Measurements from ENCODE around the gene GABARAP. TPM values are rescaled to one million over a fixed set of nuclear protein-coding genes. Genes with fewer than 3 reads are reported as not detected.

GABARAP gene
- total and polyA plus RNA-seq, 2 of the 13 experiments (the other 11 are each of a cell fraction or from before 2014, with no cell fraction given): 161 to 310 TPM

- TF ChIP-seq E2F5 (CRISPR knock-in tag; conservative IDR thresholded peaks at IDR 0.05): 0 out of 2 replicates have a peak, but pooled peaks have one; percentile 20
- no peak for TF ChIP-seq ZNF10 (CRISPR knock-in tag; IDR thresholded peaks at IDR 0.05; ENCODE audit: borderline replicate concordance, low read depth)
- no peak for TF ChIP-seq FOXO1 (CRISPR knock-in tag; IDR thresholded peaks at IDR 0.05)
- peak; percentile 58 for TF ChIP-seq POLR2G (IDR thresholded peaks at IDR 0.05; ENCODE audit: low read depth, low read length)
- no peak for TF ChIP-seq ZKSCAN1 (IDR thresholded peaks at IDR 0.05; ENCODE audit: low read length)
- TF ChIP-seq MED8 (CRISPR knock-in tag; IDR thresholded peaks at IDR 0.05; ENCODE audit: insufficient replicate concordance): no peak
- TF ChIP-seq ZNF619 (CRISPR knock-in tag; IDR thresholded peaks at IDR 0.05): no peak
- TF ChIP-seq ZNF616 (CRISPR knock-in tag; IDR thresholded peaks at IDR 0.05; ENCODE audit: low read depth): no peak
- no peak for TF ChIP-seq BATF2 (CRISPR knock-in tag; IDR thresholded peaks at IDR 0.05)
- no peak for TF ChIP-seq ZNF672 (CRISPR knock-in tag; IDR thresholded peaks at IDR 0.05)
- TF ChIP-seq SP2 (CRISPR knock-in tag; IDR thresholded peaks at IDR 0.05): peak; percentile 65
- TF ChIP-seq ETV6 (CRISPR knock-in tag; conservative IDR thresholded peaks at IDR 0.05): no peak; the same call in 1 of the 2 replicates
- no peak for TF ChIP-seq ZNF484 (CRISPR knock-in tag; IDR thresholded peaks at IDR 0.05; ENCODE audit: borderline replicate concordance, low read depth)
- TF ChIP-seq MAFF (IDR thresholded peaks at IDR 0.05; ENCODE audit: low read depth, low read length): no peak
- no peak for TF ChIP-seq ZNF572 (CRISPR knock-in tag; IDR thresholded peaks at IDR 0.05)
- TF ChIP-seq SIX1 (CRISPR knock-in tag; IDR thresholded peaks at IDR 0.05; ENCODE audit: borderline replicate concordance): no peak
- peak; percentile 90 for TF ChIP-seq SIN3B (IDR thresholded peaks at IDR 0.05; ENCODE audit: low read length)
- TF ChIP-seq RFXANK (CRISPR knock-in tag; IDR thresholded peaks at IDR 0.05): no peak
- no peak; the same call in 1 of the 2 replicates for TF ChIP-seq PATZ1 (CRISPR knock-in tag; IDR thresholded peaks at IDR 0.05)
- no peak for TF ChIP-seq ZNF772 (CRISPR knock-in tag; IDR thresholded peaks at IDR 0.05)
- 0 out of 2 replicates have a peak, but pooled peaks have one; percentile 7 for TF ChIP-seq PHF21A (CRISPR knock-in tag; IDR thresholded peaks at IDR 0.05)
- 0 out of 2 replicates have a peak, but pooled peaks have one; percentile 17 for TF ChIP-seq BCL6 (CRISPR knock-in tag; IDR thresholded peaks at IDR 0.05)
- TF ChIP-seq ETV5 (CRISPR knock-in tag; IDR thresholded peaks at IDR 0.05; ENCODE audit: borderline replicate concordance): peak; percentile 49; the same call in 1 of the 2 replicates
- TF ChIP-seq ZNF609 (CRISPR knock-in tag; IDR thresholded peaks at IDR 0.05; ENCODE audit: borderline replicate concordance): no peak
These were observed 9.5 kb upstream of the GABARAP start, which contains the start of gene CTDNEP1 (continued) for GRCh38 chr17:7251661-7252175.
